ENCODE results near the gene NKIRAS1.

Gene NKIRAS1

DNA sequence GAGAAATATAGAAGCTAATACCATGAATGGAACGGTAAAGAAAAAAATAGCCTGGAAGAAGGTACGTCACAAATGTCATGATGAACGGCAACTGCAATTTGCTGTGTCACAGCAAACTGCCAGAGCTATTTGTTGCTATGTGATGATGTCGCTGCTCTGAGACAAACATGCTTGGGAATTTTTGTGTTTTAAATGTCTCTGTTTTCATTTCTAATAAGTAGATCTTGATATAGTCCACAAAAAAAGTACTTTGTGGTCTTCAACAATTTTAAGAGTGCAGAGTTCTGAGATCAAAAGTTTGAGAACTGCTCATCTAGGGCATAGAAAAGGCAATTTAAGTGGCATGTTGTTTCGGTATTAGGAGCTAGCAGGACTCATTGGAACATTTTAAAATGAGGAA, 24.0 kb upstream of the NKIRAS1 start:
- Histone ChIP-seq H3K27me3 (ENCODE audit: insufficient read depth, low read depth) (no peaks in the 10 kb centered on the region), H4K20me1 (ENCODE audit: insufficient read depth) (no peaks in the 10 kb centered on the region), H3K9ac (no peak overlapping the region), H3K4me2 (no peak overlapping the region), H3K79me2 (ENCODE audit: insufficient read depth, low read depth) (no peaks in the 10 kb centered on the region), H2AFZ (ENCODE audit: low read depth) (no peak overlapping the region), H3K27ac (no peak overlapping the region), H3K36me3 (ENCODE audit: insufficient read depth) (no peaks in the 10 kb centered on the region), H3K4me1 (ENCODE audit: low read depth, poor library complexity, severe bottlenecking) (peaks cover 7% of the 10 kb centered on the region), H3K4me3 (IDR thresholded peaks at IDR 0.05; ENCODE audit: insufficient read depth, low read depth, low read length) (no peak overlapping the region)
- TF ChIP-seq, protein P1, sequence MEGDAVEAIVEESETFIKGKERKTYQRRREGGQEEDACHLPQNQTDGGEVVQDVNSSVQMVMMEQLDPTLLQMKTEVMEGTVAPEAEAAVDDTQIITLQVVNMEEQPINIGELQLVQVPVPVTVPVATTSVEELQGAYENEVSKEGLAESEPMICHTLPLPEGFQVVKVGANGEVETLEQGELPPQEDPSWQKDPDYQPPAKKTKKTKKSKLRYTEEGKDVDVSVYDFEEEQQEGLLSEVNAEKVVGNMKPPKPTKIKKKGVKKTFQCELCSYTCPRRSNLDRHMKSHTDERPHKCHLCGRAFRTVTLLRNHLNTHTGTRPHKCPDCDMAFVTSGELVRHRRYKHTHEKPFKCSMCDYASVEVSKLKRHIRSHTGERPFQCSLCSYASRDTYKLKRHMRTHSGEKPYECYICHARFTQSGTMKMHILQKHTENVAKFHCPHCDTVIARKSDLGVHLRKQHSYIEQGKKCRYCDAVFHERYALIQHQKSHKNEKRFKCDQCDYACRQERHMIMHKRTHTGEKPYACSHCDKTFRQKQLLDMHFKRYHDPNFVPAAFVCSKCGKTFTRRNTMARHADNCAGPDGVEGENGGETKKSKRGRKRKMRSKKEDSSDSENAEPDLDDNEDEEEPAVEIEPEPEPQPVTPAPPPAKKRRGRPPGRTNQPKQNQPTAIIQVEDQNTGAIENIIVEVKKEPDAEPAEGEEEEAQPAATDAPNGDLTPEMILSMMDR (conservative IDR thresholded peaks at IDR 0.05; ENCODE audit: low read depth, low read length) = no peak

DNA sequence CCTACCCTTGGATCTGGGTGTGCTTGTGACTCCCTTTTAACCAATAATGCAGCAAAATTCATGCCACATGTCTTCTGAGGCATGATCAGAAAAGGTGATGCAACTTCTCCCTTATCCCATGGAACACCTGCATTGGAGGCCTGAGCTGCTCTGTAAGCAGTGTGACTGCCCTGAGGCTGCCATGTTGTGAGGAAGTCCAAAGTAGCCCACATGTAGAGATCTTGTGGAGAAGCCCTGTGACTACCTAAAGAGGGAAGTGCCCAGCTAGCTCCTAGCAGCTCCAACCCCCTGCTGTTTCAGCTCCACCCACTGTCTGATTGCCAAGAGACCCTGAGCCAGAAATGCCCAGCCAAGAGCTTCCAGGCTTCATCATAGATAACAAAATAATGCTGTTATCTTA, 21.9 kb upstream of the NKIRAS1 start:
- H3K27me3 ChIP-seq (ENCODE audit: insufficient read depth, low read depth) = no peaks in the 10 kb centered on the region
- H4K20me1 ChIP-seq (ENCODE audit: insufficient read depth) = no peaks in the 10 kb centered on the region
- H2AFZ ChIP-seq (ENCODE audit: low read depth) = no peak overlapping the region

DNA sequence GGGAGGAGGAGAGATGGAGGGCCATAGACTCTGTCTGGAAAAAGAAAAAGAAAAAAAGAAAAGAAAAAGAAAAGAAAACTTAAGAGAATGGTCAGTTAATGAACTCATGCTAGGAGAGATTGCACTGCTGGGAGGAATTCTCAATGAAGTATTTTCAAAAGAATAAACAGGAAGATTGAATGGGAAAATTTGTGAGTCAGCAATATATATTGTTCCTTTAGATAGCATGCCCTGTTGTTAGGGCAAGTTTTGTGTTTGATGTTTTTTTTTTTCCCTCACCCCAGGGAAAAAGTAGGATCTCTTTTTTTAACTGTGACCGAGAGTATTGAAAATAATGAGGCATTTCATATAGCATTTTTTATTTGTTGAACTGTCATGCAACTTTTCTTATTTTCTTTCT, 20.5 kb upstream of the NKIRAS1 start:
- Histone ChIP-seq H3K4me1 (ENCODE audit: low read depth, poor library complexity, severe bottlenecking) (no peaks in the 10 kb centered on the region), H3K36me3 (ENCODE audit: insufficient read depth) (no peaks in the 10 kb centered on the region), H3K27me3 (ENCODE audit: insufficient read depth, low read depth) (no peaks in the 10 kb centered on the region), H2AFZ (ENCODE audit: low read depth) (no peak overlapping the region), H3K79me2 (ENCODE audit: insufficient read depth, low read depth) (no peaks in the 10 kb centered on the region), H3K27ac (no peak overlapping the region), H4K20me1 (ENCODE audit: insufficient read depth) (no peaks in the 10 kb centered on the region), H3K9ac (no peak overlapping the region), H3K4me3 (IDR thresholded peaks at IDR 0.05; ENCODE audit: insufficient read depth, low read depth, low read length) (no peak overlapping the region), H3K4me2 (no peak overlapping the region)
- TF ChIP-seq, protein P1 (conservative IDR thresholded peaks at IDR 0.05; ENCODE audit: low read depth, low read length) = no peak

More for the DNA sequence above, 21.9 kb upstream of the NKIRAS1 start:
- Histone ChIP-seq H3K9ac (no peak overlapping the region), H3K36me3 (ENCODE audit: insufficient read depth) (no peaks in the 10 kb centered on the region), H3K27ac (no peak overlapping the region), H3K4me3 (IDR thresholded peaks at IDR 0.05; ENCODE audit: insufficient read depth, low read depth, low read length) (no peak overlapping the region), H3K4me1 (ENCODE audit: low read depth, poor library complexity, severe bottlenecking) (no peaks in the 10 kb centered on the region), H3K4me2 (no peak overlapping the region), H3K79me2 (ENCODE audit: insufficient read depth, low read depth) (no peaks in the 10 kb centered on the region)
- TF ChIP-seq, protein P1 (conservative IDR thresholded peaks at IDR 0.05; ENCODE audit: low read depth, low read length) = no peak

DNA sequence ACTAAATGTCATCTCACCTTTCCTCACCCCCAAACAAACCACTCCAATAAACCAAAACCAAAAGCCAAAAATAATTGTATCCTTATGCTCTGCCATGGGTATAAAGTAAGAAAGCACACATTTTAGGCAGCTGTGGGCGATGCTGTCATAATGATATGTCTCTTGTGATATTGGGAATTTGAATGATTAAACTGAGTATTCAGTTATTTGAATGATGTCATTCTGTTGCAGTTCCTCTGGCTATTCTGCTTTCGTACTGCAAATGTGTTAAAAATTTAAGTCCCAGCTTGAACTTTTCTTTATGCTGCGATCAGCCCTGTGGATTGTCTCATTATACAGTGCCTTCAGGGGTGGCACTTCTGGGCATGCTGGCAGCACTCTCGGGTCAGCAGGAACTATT, 17.5 kb upstream of the NKIRAS1 start:
- Histone ChIP-seq H2AFZ (ENCODE audit: low read depth) (no peak overlapping the region), H3K4me2 (no peak overlapping the region), H3K27me3 (ENCODE audit: insufficient read depth, low read depth) (no peaks in the 10 kb centered on the region), H3K27ac (no peak overlapping the region), H3K4me3 (IDR thresholded peaks at IDR 0.05; ENCODE audit: insufficient read depth, low read depth, low read length) (no peak overlapping the region), H3K79me2 (ENCODE audit: insufficient read depth, low read depth) (no peaks in the 10 kb centered on the region), H3K9ac (no peak overlapping the region), H4K20me1 (ENCODE audit: insufficient read depth) (no peaks in the 10 kb centered on the region), H3K36me3 (ENCODE audit: insufficient read depth) (no peaks in the 10 kb centered on the region), H3K4me1 (ENCODE audit: low read depth, poor library complexity, severe bottlenecking) (no peaks in the 10 kb centered on the region)
- TF ChIP-seq, protein P1 (conservative IDR thresholded peaks at IDR 0.05; ENCODE audit: low read depth, low read length) = no peak
